ENCODE data around the gene ZNF276.
"Not testable (repeated sequence)": the region's sequence is repeated elsewhere in the genome, so short reads cannot be mapped to it uniquely, and the experiment has no call there.

ZNF276 gene

GRCh38 chr16:89720813-89721545 lies at the start of gene ZNF276, which contains the start of gene VPS9D1:
Gene ZNF276, plus strand, starts transcription at chr16:89721537. Its CDS starts 104 bp downstream, at chr16:89721641.
Gene VPS9D1, minus strand, starts transcription at chr16:89720898. Its CDS starts 37 bp downstream, at chr16:89720861.
- peak; percentile 89 for DNase-seq

- DNase-seq, result not testable (repeated sequence)
Measured at GRCh38 chr16:89671565-89671964, 49.8 kb upstream of the ZNF276 start.

- DNase-seq, result no peak
Measured at GRCh38 chr16:89672177-89672941, 49.0 kb upstream of the ZNF276 start.

- DNase-seq, result no peak
Measured at GRCh38 chr16:89678258-89678657, 43.1 kb upstream of the ZNF276 start.

GRCh38 chr16:89685916-89686315 lies 35.4 kb upstream of the ZNF276 start:
- no peak for DNase-seq

- peak; percentile 93 for DNase-seq
Measured at GRCh38 chr16:89686520-89687091, 34.7 kb upstream of the ZNF276 start, which contains the start of gene CDK10. Gene CDK10, plus strand, starts transcription at chr16:89686689. Its CDS starts 22 bp downstream, at chr16:89686711.

GRCh38 chr16:89687092-89687940 lies 34.0 kb upstream of the ZNF276 start:
- no peak for DNase-seq

- DNase-seq, result no peak
Measured at GRCh38 chr16:89688395-89688794, 32.9 kb upstream of the ZNF276 start.

- DNase-seq, result no peak
Measured at GRCh38 chr16:89689142-89689541, 32.2 kb upstream of the ZNF276 start.

- DNase-seq, result not testable (repeated sequence)
Measured at GRCh38 chr16:89689621-89690020, 31.7 kb upstream of the ZNF276 start.

- no peak for DNase-seq
Measured at GRCh38 chr16:89690392-89690901, 30.9 kb upstream of the ZNF276 start.

GRCh38 chr16:89691231-89691985 lies 29.9 kb upstream of the ZNF276 start:
- DNase-seq, result no peak

GRCh38 chr16:89691986-89692569 lies 29.3 kb upstream of the ZNF276 start:
- DNase-seq, result peak; percentile 48

- peak; percentile 44 for DNase-seq
Measured at GRCh38 chr16:89693289-89693731, 28.0 kb upstream of the ZNF276 start.

- peak; percentile 42 for DNase-seq
Measured at GRCh38 chr16:89693931-89694783, 27.2 kb upstream of the ZNF276 start.

GRCh38 chr16:89694784-89695085 lies 26.6 kb upstream of the ZNF276 start:
- not testable (repeated sequence) for DNase-seq

GRCh38 chr16:89695086-89695874 lies 26.1 kb upstream of the ZNF276 start:
- DNase-seq, result peak; percentile 58

- DNase-seq, result peak; percentile 45
Measured at GRCh38 chr16:89695875-89696669, 25.3 kb upstream of the ZNF276 start.
